ENCODE measurements around the gene SYNM. TPM values are rescaled to one million over a fixed set of nuclear protein-coding genes. Genes with fewer than 3 reads are reported as not detected.

SYNM gene
- total and polyA plus RNA-seq, 2 of the 8 experiments (the other 6 are each of a cell fraction or from before 2014, with no cell fraction given) = 0.89 to 2.0 TPM

- Histone ChIP-seq H2BK15ac (ENCODE audit: low read length) (no peak overlapping the region), H4K20me1 (replicated peaks in 1 of 2; ENCODE audit: control insufficient read depth in 1 of 2, insufficient read depth in 2 of 2, low read length in 2 of 2) (no peaks in the 10 kb centered on the region), H3K79me2 (ENCODE audit: control insufficient read depth in 1 of 2, insufficient read depth in 2 of 2, low read length in 2 of 2) (no peaks in the 10 kb centered on the region), H3K36me3 (ENCODE audit: control insufficient read depth in 2 of 4, insufficient read depth in 4 of 4, low read length in 3 of 4) (no peaks in the 10 kb centered on the region), H2BK5ac (ENCODE audit: low read depth, low read length) (no peak overlapping the region), H2AFZ (ENCODE audit: low read length) (no peak overlapping the region), H4K5ac (ENCODE audit: insufficient read length, low read depth, low read length) (no peak overlapping the region), H3K4me3 (ENCODE audit: extremely low read depth in 1 of 4, insufficient read depth in 2 of 4, low read depth in 3 of 4, low read length in 4 of 4) (no peak overlapping the region), H4K91ac (replicated peaks; ENCODE audit: insufficient read length, low read length) (no peak overlapping the region), H3K79me1 (ENCODE audit: low read depth, low read length) (no peaks in the 10 kb centered on the region), H3K4ac (replicated peaks; ENCODE audit: insufficient read length, low read depth, low read length) (no peak overlapping the region), H3K9ac (replicated peaks in 1 of 4; ENCODE audit: extremely low read depth in 1 of 4, low read depth in 3 of 4, low read length in 3 of 4) (no peak overlapping the region), H3K23me2 (ENCODE audit: low read depth, low read length) (no peaks in the 10 kb centered on the region), H3K9me3 (ENCODE audit: insufficient read depth in 2 of 2, low read depth in 1 of 2, low read length in 1 of 2) (no peaks in the 10 kb centered on the region), H3K56ac (replicated peaks; ENCODE audit: insufficient read length, low read depth, low read length) (no peak overlapping the region), H2BK12ac (ENCODE audit: low read depth, low read length) (no peak overlapping the region), H3K14ac (ENCODE audit: insufficient read length) (no peak overlapping the region), H3K27ac (ENCODE audit: low read depth, low read length) (no peak overlapping the region), H3K4me2 (ENCODE audit: insufficient read depth in 1 of 2, low read depth in 2 of 2, low read length in 2 of 2) (no peak overlapping the region), H3K4me1 (replicated peaks in 1 of 4; ENCODE audit: control insufficient read depth in 3 of 4, insufficient read depth in 4 of 4, low read length in 3 of 4) (peaks cover 0 to 3% (median 0%) of the 10 kb centered on the region in 4 experiments; a peak in 2 of 7 replicates), H3K18ac (ENCODE audit: extremely low read depth, low read length) (no peak overlapping the region), H3K23ac (ENCODE audit: insufficient read length) (no peak overlapping the region), H2BK120ac (replicated peaks; ENCODE audit: low read depth, low read length) (no peak overlapping the region), H2AK5ac (ENCODE audit: low read depth, low read length) (no peak overlapping the region), H4K8ac (ENCODE audit: extremely low read depth, insufficient read depth, low read length) (no peak overlapping the region), H3K27me3 (replicated peaks in 1 of 4; ENCODE audit: control insufficient read depth in 3 of 4, extremely low read depth in 1 of 4, insufficient read depth in 3 of 4, low read length in 3 of 4) (no peaks in the 10 kb centered on the region), H2BK20ac (ENCODE audit: low read length) (no peak overlapping the region)
- CTCF ChIA-PET (ENCODE audit: partially characterized antibody) = interaction anchor here (1.4 to 2.5 kb wide), 3 partner anchors 12 to 95 kb away, joined by 3 to 10 read pairs (median 6); no protein-coding TSS in a partner anchor
- FAIRE-seq (no peak), DNase-seq (ENCODE audit: low read depth in 1 of 2, low spot score in 2 of 2) (no peak)
- POLR2A ChIA-PET (ENCODE audit: partially characterized antibody) = no interaction called here
- TF ChIP-seq JUND (IDR thresholded peaks at IDR 0.05; ENCODE audit: low read length) (no peak), BRCA1 (IDR thresholded peaks at IDR 0.05; ENCODE audit: low read depth, low read length) (no peak), TCF12 (IDR thresholded peaks at IDR 0.05; ENCODE audit: low read depth, low read length) (no peak), E2F6 (IDR thresholded peaks at IDR 0.05) (no peak), CHD2 (IDR thresholded peaks at IDR 0.05; ENCODE audit: low read length) (no peak), NANOG (IDR thresholded peaks at IDR 0.05; ENCODE audit: insufficient read depth, low read depth, low read length, poor library complexity, severe bottlenecking) (no peak), NRF1 (IDR thresholded peaks at IDR 0.05; ENCODE audit: low read depth, low read length) (no peak), CBX5 (IDR thresholded peaks at IDR 0.05; ENCODE audit: low read depth, low read length) (no peak), RAD21 (IDR thresholded peaks at IDR 0.05 in 1 of 2, conservative IDR thresholded peaks at IDR 0.05 in 1 of 2; ENCODE audit: low read depth in 2 of 2, low read length in 2 of 2) (no peak), SP1 (IDR thresholded peaks at IDR 0.05; ENCODE audit: low read depth, low read length) (no peak), KDM1A (IDR thresholded peaks at IDR 0.05; ENCODE audit: borderline replicate concordance, low read length) (no peak), EP300 (IDR thresholded peaks at IDR 0.05; ENCODE audit: borderline replicate concordance in 1 of 2, low read depth in 2 of 2, low read length in 2 of 2) (no peak)
- WGBS, 2 experiments (ENCODE audit: extremely low coverage in 1 of 2, insufficient coverage in 1 of 2, insufficient read length in 1 of 2, insufficient replicate concordance in 2 of 2, low coverage in 1 of 2, low lambda C conversion rate in 2 of 2, missing lambda C conversion rate in 1 of 2) = 92% methylated on average over 20 of the region's 20 CpGs; no CpG with 5 or more reads in 1 of the 2 experiments
Observed at GRCh38 chr15:99117563-99118257, 12.8 kb downstream of the SYNM start.
